CD14-positive monocyte (primary cell): ENCODE results near the gene NSMF. TPM values are rescaled to one million over a fixed set of nuclear protein-coding genes. Genes with fewer than 3 reads are reported as not detected.

ENCODE experiments used
- DNase-seq, 3 donors: peaks; one replicate each; pipeline ENCODE4 v3.0.0-alpha.2; 2011 to 2022
- H2AFZ ChIP-seq: 2 replicates; pipeline ENCODE4 v1.6.0; 2012; ENCODE audit warnings: mild to moderate bottlenecking, low read depth, low read length, inconsistent platforms; ENCODE audit not compliant: insufficient read depth, poor library complexity, severe bottlenecking
- H3K27ac ChIP-seq, 2 donors: 1 replicate in 1 of 2; 2 replicates in 1 of 2; pipeline ENCODE4 v1.5.1; 2012 to 2013; ENCODE audit warnings: low read length in 2 of 2, control low read depth in 1 of 2, inconsistent platforms in 1 of 2, low read depth in 1 of 2, mild to moderate bottlenecking in 1 of 2
- H3K27me3 ChIP-seq, 2 donors: one replicate each; pipeline versions ENCODE4 v1.6.0 to v1.6.1; 2011 to 2013; ENCODE audit warnings: low read length in 2 of 2; ENCODE audit not compliant: control insufficient read depth in 2 of 2, insufficient read depth in 2 of 2
- H3K36me3 ChIP-seq, 2 donors: replicated peaks in 1 of 2; 1 replicate in 1 of 2; 2 replicates in 1 of 2; pipeline versions ENCODE4 v1.5.1 to v1.6.1; 2012 to 2013; ENCODE audit warnings: low read length in 2 of 2, control low read depth in 1 of 2, inconsistent platforms in 1 of 2, mild to moderate bottlenecking in 1 of 2; ENCODE audit not compliant: insufficient read depth in 2 of 2, control insufficient read depth in 1 of 2
- H3K4me1 ChIP-seq, 2 donors: 1 replicate in 1 of 2; 2 replicates in 1 of 2; pipeline versions ENCODE4 v1.5.1 to v1.6.1; 2012 to 2013; ENCODE audit warnings: low read length in 2 of 2, control low read depth in 1 of 2, inconsistent platforms in 1 of 2, mild to moderate bottlenecking in 1 of 2, moderate library complexity in 1 of 2; ENCODE audit not compliant: insufficient read depth in 2 of 2, control insufficient read depth in 1 of 2
- H3K4me2 ChIP-seq: replicated peaks from 2 replicates; pipeline ENCODE3; 2012; ENCODE audit warnings: low read length, moderate library complexity, mild to moderate bottlenecking; ENCODE audit not compliant: poor library complexity, severe bottlenecking; ENCODE audit errors: extremely low read depth
- H3K4me3 ChIP-seq, 3 experiments: fragments of 200-600 bp in 1 of 3; sonication (generic) in 1 of 3; replicated peaks in 1 of 3; 1 replicate in 2 of 3; 2 replicates in 1 of 3; pipeline ENCODE4 v1.5.1; 2011 to 2013; ENCODE audit warnings: low read length in 3 of 3, mild to moderate bottlenecking in 3 of 3, control low read depth in 2 of 3, low read depth in 2 of 3, inconsistent platforms in 1 of 3, moderate library complexity in 1 of 3
- H3K79me2 ChIP-seq: 2 replicates; pipeline ENCODE4 v1.6.0; 2012; ENCODE audit warnings: mild to moderate bottlenecking, control low read depth, inconsistent platforms, low read length, moderate library complexity; ENCODE audit not compliant: insufficient read depth
- H3K9ac ChIP-seq: 2 replicates; pipeline ENCODE4 v1.6.0; 2017; ENCODE audit warnings: low read length, mild to moderate bottlenecking; ENCODE audit not compliant: insufficient read depth, poor library complexity, severe bottlenecking
- H3K9me3 ChIP-seq, 2 donors: replicated peaks in 1 of 2; 1 replicate in 1 of 2; 2 replicates in 1 of 2; pipeline versions ENCODE4 v1.5.1 to v1.6.1; 2012 to 2013; ENCODE audit warnings: low read length in 2 of 2, control low read depth in 1 of 2; ENCODE audit not compliant: control insufficient read depth in 1 of 2, insufficient read depth in 1 of 2
- H4K20me1 ChIP-seq: 2 replicates; pipeline ENCODE4 v1.6.0; 2012; ENCODE audit warnings: mild to moderate bottlenecking, low read length, control low read depth, moderate library complexity; ENCODE audit not compliant: insufficient read depth
- H3K27ac Mint-ChIP-seq, 7 donors: one replicate each; pipeline ENCODE4 v1.8.0; 2020; ENCODE audit warnings: mild to moderate bottlenecking in 7 of 7, mixed read lengths in 7 of 7, moderate library complexity in 6 of 7, inconsistent platforms in 2 of 7
- H3K27me3 Mint-ChIP-seq, 3 donors: one replicate each; pipeline ENCODE4 v1.8.0; 2021 to 2022; ENCODE audit warnings: low read depth in 3 of 3, mild to moderate bottlenecking in 3 of 3, mixed read lengths in 3 of 3, moderate library complexity in 3 of 3, inconsistent platforms in 1 of 3
- H3K36me3 Mint-ChIP-seq, 2 donors: one replicate each; pipeline ENCODE4 v1.8.0; 2020; ENCODE audit warnings: mixed read lengths in 2 of 2, inconsistent platforms in 1 of 2, mild to moderate bottlenecking in 1 of 2
- H3K4me1 Mint-ChIP-seq: one replicate; pipeline ENCODE4 v1.8.0; 2020; ENCODE audit warnings: mild to moderate bottlenecking, mixed read lengths
- H3K4me3 Mint-ChIP-seq, 2 donors: one replicate each; pipeline ENCODE4 v1.8.0; 2020; ENCODE audit warnings: mild to moderate bottlenecking in 2 of 2, mixed read lengths in 2 of 2, moderate library complexity in 1 of 2
- H3K9me3 Mint-ChIP-seq, 7 donors: one replicate each; pipeline ENCODE4 v1.8.0; 2020 to 2022; ENCODE audit warnings: mixed read lengths in 7 of 7, mild to moderate bottlenecking in 6 of 7, moderate library complexity in 6 of 7, inconsistent platforms in 2 of 7
- CTCF ChIP-seq: fragments of 200-600 bp; IDR thresholded peaks from one replicate; pipeline ENCODE4 v1.8.0; 2022; ENCODE audit warnings: antibody characterized with exemption, mild to moderate bottlenecking
- WGBS: methylation state at CpG from one replicate; pipeline ENCODE4 v1.1.5; 2013; ENCODE audit warnings: missing lambda C conversion rate; ENCODE audit not compliant: insufficient coverage; 5-methylcytosine and 5-hydroxymethylcytosine counted together
- intact Hi-C, 2 donors: fragments of 100-400 bp; cut with micrococcal nuclease; formaldehyde crosslinking; loops; one replicate each; pipeline versions ENCODE4 v1.15.0 to v1.15.1; 2023
- polyA plus RNA-seq, 3 donors: library from polyadenylated mRNA; depleted of rRNA in 1 of 3; unstranded in 2 of 3; stranded (reverse) in 1 of 3; fragments of 300-500 nt in 2 of 3; fragments of >200 nt in 1 of 3; fragmentation: Illumina TruSeq in 2 of 3; gene quantifications; 1 replicate in 2 of 3; 2 replicates in 1 of 3; pipeline ENCODE4 v1.2.3, GENCODE V29; 2012 to 2021

Gene NSMF
- polyA plus RNA-seq, 3 donors, result 4.6 to 68.4 (median 5.3) TPM

GRCh38 chr9:137422604-137423513 lies 36.3 kb downstream of the NSMF start, which contains the start of the genes EXD3 and NOXA1:
TSS of gene EXD3 (minus strand) at chr9:137423162. CDS start at chr9:137395357, 27,805 bp downstream.
TSS of gene NOXA1 (plus strand) at chr9:137423393. CDS start at chr9:137423530, 137 bp downstream.
- intact Hi-C loops, result loop anchor here (1.0 to 10.0 kb wide), 4 partner anchors 22 to 102 kb away; partner anchors contain the start of gene NSMF (in 1 of the 2)
- peak within 1 kb of the TSS; percentile 87 for H3K4me2 ChIP-seq
- no peaks in the 10 kb centered on the region for H3K9me3 ChIP-seq
- Mint-ChIP-seq H3K27ac (peak within 1 kb of the TSS in 4 of 7 donors; percentile 61 to 78 (median 64)), H3K4me1 (peaks cover 23% of the 10 kb centered on the region), H3K27me3 (peaks cover 0 to 8% (median 0%) of the 10 kb centered on the region in 3 donors), H3K36me3 (no peaks in the 10 kb centered on the region), H3K4me3 (peak within 1 kb of the TSS; percentile 80 to 86), H3K9me3 (no peaks in the 10 kb centered on the region)
- H3K9ac ChIP-seq, result peak within 1 kb of the TSS; percentile 88
- peak within 1 kb of the TSS; percentile 86 for H2AFZ ChIP-seq
- WGBS, result under 1% methylated on average over 112 of the region's 113 CpGs
- no peaks in the 10 kb centered on the region for H3K36me3 ChIP-seq
- peak within 1 kb of the TSS; percentile 58 to 82 (median 62) for H3K4me3 ChIP-seq
- H3K27ac ChIP-seq, result peak within 1 kb of the TSS in 1 of 2 donors; percentile 72
- H4K20me1 ChIP-seq, result no peaks in the 10 kb centered on the region
- peaks cover 17% of the 10 kb centered on the region for H3K79me2 ChIP-seq
- peaks cover 19 to 32% of the 10 kb centered on the region in 2 donors for H3K4me1 ChIP-seq
- no peaks in the 10 kb centered on the region for H3K27me3 ChIP-seq
- DNase-seq, result peak; percentile 89 to 93 (median 93)
- TF ChIP-seq CTCF, result peak; percentile 91

- Histone ChIP-seq H2AFZ (peak overlapping the region; percentile 86), H3K79me2 (peaks cover 17% of the 10 kb centered on the region), H3K4me1 (peaks cover 19 to 40% of the 10 kb centered on the region in 2 donors), H3K27ac (peak overlapping the region in 1 of 2 donors; percentile 68), H4K20me1 (peaks cover 3% of the 10 kb centered on the region), H3K36me3 (no peaks in the 10 kb centered on the region), H3K27me3 (no peaks in the 10 kb centered on the region), H3K4me3 (peak overlapping the region; percentile 58 to 82 (median 62)), H3K9ac (peak overlapping the region; percentile 88), H3K9me3 (no peaks in the 10 kb centered on the region), H3K4me2 (peak overlapping the region; percentile 87)
- peaks cover 0 to 13% (median 0%) of the 10 kb centered on the region in 3 donors for H3K27me3 Mint-ChIP-seq
- peak overlapping the region in 2 of 7 donors; percentile 67 to 78 for H3K27ac Mint-ChIP-seq
- DNase-seq, result no peak
- TF ChIP-seq CTCF, result no peak
- H3K4me1 Mint-ChIP-seq, result peaks cover 24% of the 10 kb centered on the region
- H3K4me3 Mint-ChIP-seq, result peak overlapping the region; percentile 80 to 86
- H3K9me3 Mint-ChIP-seq, result no peaks in the 10 kb centered on the region
- H3K36me3 Mint-ChIP-seq, result no peaks in the 10 kb centered on the region
- WGBS, result 7% methylated on average over 11 of the region's 11 CpGs
- intact Hi-C loops, result loop anchor here (2.0 to 10.0 kb wide), 3 partner anchors 23 to 103 kb away; partner anchors contain the start of gene NSMF (in 1 of the 2)
These were observed 37.1 kb downstream of the NSMF start for GRCh38 chr9:137421838-137422603.
